H1 (cell line): Measurements from ENCODE around the gene EMC1. TPM values are rescaled to one million over a fixed set of nuclear protein-coding genes. Genes with fewer than 3 reads are reported as not detected.

ENCODE experiments used
- CTCF ChIA-PET: fragments of 300-600 bp; sonication (Branson Sonifier 250); formaldehyde crosslinking; loops from one replicate; lab custom pipeline; 2021; ENCODE audit not compliant: partially characterized antibody; lab: Charles Lee
- POLR2A ChIA-PET: fragments of 300-600 bp; sonication (Branson Sonifier 250); formaldehyde crosslinking; loops from one replicate; lab custom pipeline; 2021; ENCODE audit warnings: inconsistent platforms; ENCODE audit not compliant: partially characterized antibody; lab: Charles Lee
- DNase-seq, 2 experiments: peaks; one replicate each; pipeline versions ENCODE4 v3.0.0 to v3.0.0-alpha.2; 2010 to 2022; ENCODE audit warnings: low spot score in 2 of 2, low read depth in 1 of 2, mixed read lengths in 1 of 2
- FAIRE-seq: peaks from 2 replicates; lab custom pipeline; 2011; peaks lifted over from hg19 to GRCh38; lab: Jason Lieb, UNC
- H2AFZ ChIP-seq: 2 replicates; pipeline ENCODE4 v1.8.1; 2012; ENCODE audit warnings: low read length, inconsistent platforms
- H2AK5ac ChIP-seq: 2 replicates; pipeline ENCODE4 v1.6.1; 2013; ENCODE audit warnings: low read depth, low read length
- H2BK120ac ChIP-seq: replicated peaks from 2 replicates; pipeline ENCODE3; 2013; ENCODE audit warnings: low read depth, low read length, inconsistent platforms
- H2BK12ac ChIP-seq: 2 replicates; pipeline ENCODE4 v1.6.1; 2013; ENCODE audit warnings: low read depth, low read length
- H2BK15ac ChIP-seq: 2 replicates; pipeline ENCODE4 v1.6.1; 2013; ENCODE audit warnings: low read length
- H2BK20ac ChIP-seq: 2 replicates; pipeline ENCODE4 v1.6.1; 2013; ENCODE audit warnings: low read length
- H2BK5ac ChIP-seq: 2 replicates; pipeline ENCODE4 v1.6.1; 2013; ENCODE audit warnings: low read depth, low read length
- H3K14ac ChIP-seq: 2 replicates; pipeline ENCODE4 v1.6.1; 2013; ENCODE audit warnings: inconsistent platforms; ENCODE audit not compliant: insufficient read length
- H3K18ac ChIP-seq: 2 replicates; pipeline ENCODE4 v1.6.1; 2013; ENCODE audit warnings: low read length; ENCODE audit errors: extremely low read depth
- H3K23ac ChIP-seq: 2 replicates; pipeline ENCODE4 v1.6.1; 2013; ENCODE audit warnings: inconsistent platforms; ENCODE audit not compliant: insufficient read length
- H3K23me2 ChIP-seq: 2 replicates; pipeline ENCODE4 v1.6.1; 2013; ENCODE audit warnings: low read depth, low read length
- H3K27ac ChIP-seq: 2 replicates; pipeline ENCODE4 v1.6.1; 2011; ENCODE audit warnings: low read depth, low read length, inconsistent platforms
- H3K27me3 ChIP-seq, 4 experiments: replicated peaks in 1 of 4; 1 replicate in 1 of 4; 2 replicates in 3 of 4; pipeline versions ENCODE4 v1.6.1 to v1.8.1; 2011 to 2013; ENCODE audit warnings: low read length in 3 of 4, mild to moderate bottlenecking in 3 of 4, inconsistent platforms in 2 of 4, mixed read lengths in 2 of 4, moderate library complexity in 1 of 4; ENCODE audit not compliant: control insufficient read depth in 3 of 4, insufficient read depth in 3 of 4; ENCODE audit errors: extremely low read depth in 1 of 4
- H3K36me3 ChIP-seq, 4 experiments: 2 replicates each; pipeline versions ENCODE4 v1.6.1 to v1.8.1; 2011 to 2013; ENCODE audit warnings: mild to moderate bottlenecking in 4 of 4, low read length in 3 of 4, moderate library complexity in 2 of 4, control low read depth in 1 of 4, inconsistent platforms in 1 of 4; ENCODE audit not compliant: insufficient read depth in 4 of 4, control insufficient read depth in 2 of 4
- H3K4ac ChIP-seq: replicated peaks from 2 replicates; pipeline ENCODE3; 2013; ENCODE audit warnings: low read length, low read depth, mixed read lengths, inconsistent platforms; ENCODE audit not compliant: insufficient read length
- H3K4me1 ChIP-seq, 4 experiments: replicated peaks in 1 of 4; 1 replicate in 1 of 4; 2 replicates in 3 of 4; pipeline versions ENCODE4 v1.6.1 to v1.8.1; 2011 to 2013; ENCODE audit warnings: low read length in 3 of 4, inconsistent platforms in 2 of 4, mixed read lengths in 1 of 4; ENCODE audit not compliant: insufficient read depth in 4 of 4, control insufficient read depth in 3 of 4
- H3K4me2 ChIP-seq, 2 experiments: 2 replicates each; pipeline versions ENCODE4 v1.6.1 to v1.8.1; 2011 to 2013; ENCODE audit warnings: low read depth in 2 of 2, low read length in 2 of 2, control low read depth in 1 of 2, inconsistent platforms in 1 of 2, mild to moderate bottlenecking in 1 of 2; ENCODE audit not compliant: insufficient read depth in 1 of 2
- H3K4me3 ChIP-seq, 4 experiments: fragments of 200-600, 300-600 bp in 1 of 4; sonication (generic), shearing (Covaris generic), sonication (Bioruptor Twin) in 1 of 4; 2 replicates each; pipeline versions ENCODE4 v1.5.1 to v1.8.1; 2011 to 2016; ENCODE audit warnings: low read length in 4 of 4, low read depth in 3 of 4, control low read depth in 2 of 4, inconsistent platforms in 2 of 4, mild to moderate bottlenecking in 2 of 4, mixed read lengths in 1 of 4, moderate library complexity in 1 of 4; ENCODE audit not compliant: insufficient read depth in 2 of 4; ENCODE audit errors: extremely low read depth in 1 of 4
- H3K56ac ChIP-seq: replicated peaks from 2 replicates; pipeline ENCODE3; 2013; ENCODE audit warnings: low read depth, mild to moderate bottlenecking, mixed read lengths, low read length, inconsistent platforms; ENCODE audit not compliant: insufficient read length
- H3K79me1 ChIP-seq: 2 replicates; pipeline ENCODE4 v1.6.1; 2013; ENCODE audit warnings: low read depth, low read length, control low read depth
- H3K79me2 ChIP-seq, 2 experiments: 2 replicates each; pipeline versions ENCODE4 v1.6.1 to v1.8.1; 2012 to 2013; ENCODE audit warnings: low read length in 2 of 2, mild to moderate bottlenecking in 2 of 2, inconsistent platforms in 1 of 2; ENCODE audit not compliant: insufficient read depth in 2 of 2, control insufficient read depth in 1 of 2
- H3K9ac ChIP-seq, 4 experiments: replicated peaks in 1 of 4; 1 replicate in 1 of 4; 2 replicates in 3 of 4; pipeline versions ENCODE4 v1.6.1 to v1.8.1; 2011 to 2013; ENCODE audit warnings: low read depth in 3 of 4, low read length in 3 of 4, control low read depth in 2 of 4, mild to moderate bottlenecking in 2 of 4, moderate library complexity in 2 of 4, inconsistent platforms in 1 of 4; ENCODE audit errors: extremely low read depth in 1 of 4
- H3K9me3 ChIP-seq, 2 experiments: 2 replicates each; pipeline versions ENCODE4 v1.6.1 to v1.8.1; 2012 to 2013; ENCODE audit warnings: mild to moderate bottlenecking in 2 of 2, moderate library complexity in 2 of 2, control low read depth in 1 of 2, inconsistent platforms in 1 of 2, low read depth in 1 of 2, low read length in 1 of 2, mixed read lengths in 1 of 2; ENCODE audit not compliant: insufficient read depth in 2 of 2
- H4K20me1 ChIP-seq, 2 experiments: replicated peaks in 1 of 2; 2 replicates each; pipeline versions ENCODE3 to v1.8.1; 2011 to 2013; ENCODE audit warnings: inconsistent platforms in 2 of 2, low read length in 2 of 2, mild to moderate bottlenecking in 1 of 2; ENCODE audit not compliant: insufficient read depth in 2 of 2, control insufficient read depth in 1 of 2
- H4K5ac ChIP-seq: 2 replicates; pipeline ENCODE4 v1.6.1; 2013; ENCODE audit warnings: low read length, low read depth, mixed read lengths, inconsistent platforms; ENCODE audit not compliant: insufficient read length
- H4K8ac ChIP-seq: 2 replicates; pipeline ENCODE4 v1.8.0; 2013; ENCODE audit warnings: mild to moderate bottlenecking, moderate library complexity, low read length, inconsistent platforms; ENCODE audit not compliant: insufficient read depth; ENCODE audit errors: extremely low read depth
- H4K91ac ChIP-seq: replicated peaks from 2 replicates; pipeline ENCODE3; 2013; ENCODE audit warnings: low read length, mixed read lengths, inconsistent platforms; ENCODE audit not compliant: insufficient read length
- KDM1A ChIP-seq: fragments of 200-600, 300-600 bp; sonication (generic); IDR thresholded peaks from 2 replicates; pipeline ENCODE4 v1.7.1; 2016; ENCODE audit warnings: mild to moderate bottlenecking, low read length, borderline replicate concordance
- MAFK ChIP-seq: IDR thresholded peaks from 2 replicates; pipeline ENCODE4 v1.6.1; 2012; ENCODE audit warnings: low read depth, mild to moderate bottlenecking, improper control_type of control experiment, low read length
- POLR2A ChIP-seq, 2 experiments: IDR thresholded peaks; 1 replicate in 1 of 2; 2 replicates in 1 of 2; pipeline ENCODE4 v1.6.1; 2011; ENCODE audit warnings: low read depth in 2 of 2, low read length in 2 of 2, mild to moderate bottlenecking in 2 of 2; ENCODE audit errors: control extremely low read depth in 1 of 2
- SIRT6 ChIP-seq: IDR thresholded peaks from one replicate; pipeline ENCODE4 v1.7.1; 2012; ENCODE audit warnings: low read length, inconsistent platforms
- WGBS, 2 experiments: shearing (Covaris generic) in 1 of 2; methylation state at CpG; one replicate each; pipeline versions ENCODE4 v1.1.6 to v1.1.7; 2013 to 2015; ENCODE audit warnings: low lambda C conversion rate in 2 of 2, mixed read lengths in 2 of 2, inconsistent platforms in 1 of 2, low coverage in 1 of 2, missing lambda C conversion rate in 1 of 2; ENCODE audit not compliant: insufficient replicate concordance in 2 of 2, insufficient coverage in 1 of 2, insufficient read length in 1 of 2; ENCODE audit errors: extremely low coverage in 1 of 2, missing lambda C conversion rate in 1 of 2; 5-methylcytosine and 5-hydroxymethylcytosine counted together
- polyA plus RNA-seq, 7 experiments: library from polyadenylated mRNA; depleted of rRNA in 3 of 7; stranded (reverse) in 5 of 7; unstranded in 2 of 7; fragments of >200 nt in 5 of 7; fragments of 200-250 nt in 2 of 7; gene quantifications; 1 replicate in 5 of 7; 2 replicates in 1 of 7; 4 replicates in 1 of 7; pipeline versions ENCODE4 v1.2.1 to v1.2.3, GENCODE V29; 2011 to 2013; ENCODE audit warnings: missing spikeins in 2 of 7, mixed read lengths in 2 of 7
- total RNA-seq: library from RNA; stranded (reverse); fragmentation: NEBNext Ultra II Directional; extraction: Animal tissue kit (Norgen Biotek cat#: 25700); gene quantifications from 2 replicates; pipeline ENCODE4 v1.2.1, GENCODE V29; 2021
- TF ChIP-seq, protein P1 (sequence below): IDR thresholded peaks from 2 replicates; pipeline ENCODE4 v1.6.1; 2012; ENCODE audit warnings: inconsistent platforms

Gene EMC1
- total and polyA plus RNA-seq, 2 of the 8 experiments (the other 6 are each of a cell fraction or from before 2014, with no cell fraction given), result 51.0 to 53.5 TPM

DNA sequence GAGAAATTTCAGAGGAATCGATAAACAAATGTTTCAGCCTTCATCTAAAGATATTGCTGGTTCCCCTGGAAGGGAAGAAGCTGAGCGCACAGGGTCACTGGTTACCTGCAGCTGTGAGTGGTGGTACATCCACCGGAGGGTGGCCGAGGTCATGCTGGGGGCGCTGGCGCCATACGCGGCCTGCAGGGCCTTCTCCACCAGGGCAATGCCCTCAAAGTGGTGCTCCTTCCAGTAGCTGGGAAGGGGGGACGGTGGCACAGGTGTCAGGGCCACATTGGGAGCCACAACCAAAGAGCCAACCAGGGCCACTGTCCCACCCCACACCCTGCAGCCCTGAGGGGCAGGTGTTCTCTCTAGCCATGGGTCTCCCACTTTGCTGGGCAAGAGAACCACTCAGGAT is 32.6 kb upstream of the EMC1 start:
- Histone ChIP-seq H3K79me1 (no peaks in the 10 kb centered on the region), H3K9ac (no peak overlapping the region), H3K4me2 (no peak overlapping the region), H2AK5ac (no peak overlapping the region), H3K4me1 (no peaks in the 10 kb centered on the region), H3K14ac (no peak overlapping the region), H4K8ac (no peak overlapping the region; the same call in 1 of the 2 replicates), H3K27me3 (peaks cover 8 to 14% (median 12%) of the 10 kb centered on the region in 4 experiments; a peak in 6 of 7 replicates), H3K4ac (no peak overlapping the region), H4K91ac (no peak overlapping the region), H4K20me1 (no peaks in the 10 kb centered on the region), H3K18ac (no peak overlapping the region), H2BK120ac (no peak overlapping the region), H3K79me2 (no peaks in the 10 kb centered on the region), H4K5ac (no peak overlapping the region), H2BK5ac (no peak overlapping the region), H2BK12ac (no peak overlapping the region), H3K36me3 (no peaks in the 10 kb centered on the region), H2BK20ac (no peak overlapping the region), H3K23ac (no peak overlapping the region), H3K9me3 (no peaks in the 10 kb centered on the region), H3K56ac (no peak overlapping the region), H3K4me3 (no peak overlapping the region), H3K27ac (no peak overlapping the region), H2AFZ (no peak overlapping the region), H3K23me2 (peaks cover 2% of the 10 kb centered on the region), H2BK15ac (no peak overlapping the region)
- no peak for DNase-seq
- 92% methylated on average over 9 of the region's 9 CpGs; no CpG with 5 or more reads in 1 of the 2 experiments for WGBS, 2 experiments
- FAIRE-seq, result no peak
- CTCF ChIA-PET, result interaction anchor here (0.6 to 1.8 kb wide), 4 partner anchors 14 to 377 kb away, joined by 3 to 4 read pairs (median 4); no protein-coding TSS in a partner anchor
- POLR2A ChIA-PET, result interaction anchor here (0.7 to 1.1 kb wide), 2 partner anchors 19 to 33 kb away, joined by 4 to 6 read pairs; partner anchors contain the start of gene EMC1
- no peak for TF ChIP-seq KDM1A
- TF ChIP-seq MAFK, result no peak
- no peak for TF ChIP-seq POLR2A (IDR thresholded peaks at IDR 0.05; ENCODE audit: control extremely low read depth in 1 of 2, low read depth in 2 of 2, low read length in 2 of 2)
- TF ChIP-seq SIRT6, result no peak
- TF ChIP-seq, protein P1, sequence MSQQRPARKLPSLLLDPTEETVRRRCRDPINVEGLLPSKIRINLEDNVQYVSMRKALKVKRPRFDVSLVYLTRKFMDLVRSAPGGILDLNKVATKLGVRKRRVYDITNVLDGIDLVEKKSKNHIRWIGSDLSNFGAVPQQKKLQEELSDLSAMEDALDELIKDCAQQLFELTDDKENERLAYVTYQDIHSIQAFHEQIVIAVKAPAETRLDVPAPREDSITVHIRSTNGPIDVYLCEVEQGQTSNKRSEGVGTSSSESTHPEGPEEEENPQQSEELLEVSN, result no peak
